Endothelial cell of umbilical vein (primary cell): ENCODE results near the gene DDX59. TPM values are rescaled to one million over a fixed set of nuclear protein-coding genes. Genes with fewer than 3 reads are reported as not detected.
A peak's percentile ranks its signal among the peaks of the same experiment; 100 is the strongest.

Experiments
- BruUV-seq: library from RNA; stranded (reverse); fragments of 400-500 nt; replicated peaks from 2 replicates; lab custom pipeline; 2021; lab: Mats Ljungman, UMichigan
- CTCF ChIA-PET: fragments of 300-600, 350-600 bp; sonication (Branson Sonifier 250); formaldehyde crosslinking; loops from one replicate; lab custom pipeline; 2021; ENCODE audit warnings: antibody characterized with exemption, inconsistent platforms; lab: Charles Lee
- POLR2A ChIA-PET: fragments of 300-600, 350-600 bp; sonication (Branson Sonifier 250); formaldehyde crosslinking; loops from one replicate; lab custom pipeline; 2021; ENCODE audit warnings: antibody characterized with exemption, inconsistent platforms; lab: Charles Lee
- DNase-seq: peaks from one replicate; pipeline ENCODE4 v3.0.0-alpha.2; 2011; ENCODE audit warnings: low read depth, low spot score
- FAIRE-seq: peaks from 2 replicates; lab custom pipeline; 2011; peaks lifted over from hg19 to GRCh38; lab: Jason Lieb, UNC
- H2AFZ ChIP-seq: 2 replicates; pipeline ENCODE4 v1.6.0; 2012; ENCODE audit warnings: low read depth, low read length, control low read depth, inconsistent platforms
- H3K27ac ChIP-seq: 2 replicates; pipeline ENCODE4 v1.5.1; 2011; ENCODE audit warnings: low read depth, mild to moderate bottlenecking, control low read depth, low read length, moderate library complexity; ENCODE audit not compliant: insufficient read depth
- H3K27me3 ChIP-seq, 2 experiments: 2 replicates each; pipeline versions ENCODE4 v1.6.0 to v1.6.1; 2011; ENCODE audit warnings: low read length in 2 of 2, mixed read lengths in 1 of 2; ENCODE audit not compliant: control insufficient read depth in 2 of 2, insufficient read depth in 2 of 2
- H3K36me3 ChIP-seq, 2 experiments: 2 replicates in 1 of 2; 3 replicates in 1 of 2; pipeline ENCODE4 v1.5.1; 2011; ENCODE audit warnings: low read length in 2 of 2, mild to moderate bottlenecking in 1 of 2, moderate library complexity in 1 of 2; ENCODE audit not compliant: control insufficient read depth in 2 of 2, insufficient read depth in 2 of 2; ENCODE audit errors: extremely low read depth in 1 of 2
- H3K4me1 ChIP-seq: 3 replicates; pipeline ENCODE4 v1.5.1; 2011; ENCODE audit warnings: mild to moderate bottlenecking, low read length; ENCODE audit not compliant: control insufficient read depth, insufficient read depth; ENCODE audit errors: extremely low read depth
- H3K4me2 ChIP-seq: 2 replicates; pipeline ENCODE4 v1.6.1; 2011; ENCODE audit warnings: low read length, control low read depth, mixed read lengths; ENCODE audit not compliant: insufficient read depth
- H3K4me3 ChIP-seq, 3 experiments: fragments of 200-600 bp in 1 of 3; sonication (generic), shearing (Covaris generic) in 1 of 3; replicated peaks in 1 of 3; 2 replicates each; pipeline ENCODE4 v1.5.1; 2011 to 2016; ENCODE audit warnings: control low read depth in 3 of 3, low read length in 3 of 3, mild to moderate bottlenecking in 2 of 3, inconsistent platforms in 1 of 3, low read depth in 1 of 3, moderate library complexity in 1 of 3; ENCODE audit not compliant: insufficient read depth in 1 of 3
- H3K79me2 ChIP-seq: 2 replicates; pipeline ENCODE4 v1.6.0; 2012; ENCODE audit warnings: low read length, inconsistent platforms; ENCODE audit not compliant: control insufficient read depth, insufficient read depth
- H3K9ac ChIP-seq: replicated peaks from 2 replicates; pipeline ENCODE3; 2011; ENCODE audit warnings: low read length, control low read depth; ENCODE audit not compliant: insufficient read depth; ENCODE audit errors: extremely low read depth
- H3K9me1 ChIP-seq: replicated peaks from 3 replicates; pipeline ENCODE4 v1.6.0; 2011; ENCODE audit warnings: mild to moderate bottlenecking, low read length; ENCODE audit not compliant: control insufficient read depth, insufficient read depth; ENCODE audit errors: extremely low read depth
- H3K9me3 ChIP-seq: replicated peaks from 2 replicates; pipeline ENCODE4 v1.5.1; 2012; ENCODE audit warnings: low read length, inconsistent platforms; ENCODE audit not compliant: control insufficient read depth, insufficient read depth
- H4K20me1 ChIP-seq: replicated peaks from 2 replicates; pipeline ENCODE3; 2011; ENCODE audit warnings: mild to moderate bottlenecking, low read length; ENCODE audit not compliant: control insufficient read depth, insufficient read depth; ENCODE audit errors: extremely low read depth
- CTCF ChIP-seq, 2 donors: IDR thresholded peaks; 1 replicate in 1 of 2; 2 replicates in 1 of 2; pipeline ENCODE4 v1.5.1; 2011; ENCODE audit warnings: low read length in 2 of 2, mild to moderate bottlenecking in 2 of 2, moderate library complexity in 2 of 2, control low read depth in 1 of 2, inconsistent platforms in 1 of 2, low read depth in 1 of 2; ENCODE audit not compliant: insufficient read depth in 1 of 2; ENCODE audit errors: extremely low read depth in 1 of 2
- EZH2 ChIP-seq: IDR thresholded peaks from 2 replicates; pipeline ENCODE4 v1.6.1; 2012; ENCODE audit warnings: borderline replicate concordance, low read depth, mild to moderate bottlenecking, moderate library complexity, low read length, inconsistent platforms; ENCODE audit not compliant: severe bottlenecking
- FOS ChIP-seq: IDR thresholded peaks from 2 replicates; pipeline ENCODE4 v1.6.1; 2011; ENCODE audit warnings: mild to moderate bottlenecking, low read length, moderate library complexity, borderline replicate concordance; ENCODE audit not compliant: insufficient read depth
- JUN ChIP-seq: IDR thresholded peaks from 2 replicates; pipeline ENCODE4 v1.6.1; 2011; ENCODE audit warnings: borderline replicate concordance, low read depth; ENCODE audit not compliant: insufficient read length, insufficient read depth
- MAX ChIP-seq: IDR thresholded peaks from 2 replicates; pipeline ENCODE4 v1.6.1; 2011; ENCODE audit not compliant: insufficient read depth, insufficient read length
- MYC ChIP-seq: IDR thresholded peaks from one replicate; pipeline ENCODE4 v1.6.1; 2011; ENCODE audit warnings: mild to moderate bottlenecking, low read depth, low read length
- POLR2A ChIP-seq: IDR thresholded peaks from 2 replicates; pipeline ENCODE4 v1.6.1; 2012; ENCODE audit warnings: low read depth, mild to moderate bottlenecking, control low read depth, low read length
- POLR2AphosphoS5 ChIP-seq: IDR thresholded peaks from 2 replicates; pipeline ENCODE4 v1.6.1; 2012; ENCODE audit warnings: low read depth, mild to moderate bottlenecking, control low read depth, low read length, moderate library complexity; ENCODE audit not compliant: insufficient read depth
- dilution Hi-C: fragments of 300-500 bp; cut with MboI; formaldehyde crosslinking; loops from one replicate; pipeline ENCODE4 v1.15.0; 2019; ENCODE audit warnings: low sequenced_read_pairs; ENCODE audit not compliant: extremely low pct_ligation_motif_present
- intact Hi-C: fragments of 100-400 bp; cut with micrococcal nuclease; formaldehyde crosslinking; loops from one replicate; pipeline ENCODE4 v1.10.0; 2022
- polyA plus RNA-seq, 4 experiments: library from polyadenylated mRNA; depleted of rRNA in 3 of 4; stranded (reverse) in 3 of 4; unstranded in 1 of 4; fragments of >200 nt; gene quantifications; 2 replicates each; pipeline versions ENCODE4 v1.2.1 to v1.2.3, GENCODE V29; 2011 to 2012; ENCODE audit warnings: missing spikeins in 1 of 4
- total RNA-seq: library from RNA; stranded (reverse); gene quantifications from 2 replicates; pipeline ENCODE4 v1.2.3, GENCODE V29; 2021

DDX59 gene
- total and polyA plus RNA-seq, 2 donors (not counting 3 experiments of a cell fraction or from before 2014, with no cell fraction given), result 8.1 to 17.7 TPM

- no peak for FAIRE-seq
- Histone ChIP-seq H4K20me1 (no peaks in the 10 kb centered on the region), H3K9me1 (no peaks in the 10 kb centered on the region), H3K4me2 (no peak overlapping the region), H3K36me3 (no peaks in the 10 kb centered on the region), H3K9ac (no peak overlapping the region), H3K27me3 (no peaks in the 10 kb centered on the region), H2AFZ (peak overlapping the region; percentile 13), H3K27ac (no peak overlapping the region), H3K4me1 (peaks cover 14% of the 10 kb centered on the region), H3K79me2 (no peaks in the 10 kb centered on the region), H3K9me3 (no peaks in the 10 kb centered on the region), H3K4me3 (no peak overlapping the region)
- BruUV-seq, result no TSS peak
- DNase-seq, result no peak
- intact Hi-C loops (no loop called here), dilution Hi-C loops (no loop called here)
- POLR2A ChIA-PET, result no interaction called here
- CTCF ChIA-PET, result interaction anchor here (1.1 kb wide), 1 partner anchor 16 kb away, joined by 3 read pairs; no protein-coding TSS in a partner anchor
- TF ChIP-seq POLR2A, result no peak
- TF ChIP-seq POLR2AphosphoS5, result no peak
- TF ChIP-seq JUN, result no peak
- no peak for TF ChIP-seq MYC
- TF ChIP-seq MAX, result no peak
- TF ChIP-seq EZH2, result no peak
Observed at GRCh38 chr1:200638073-200638472, 31.6 kb downstream of the DDX59 start.

GRCh38 chr1:200636681-200637080 is 33.0 kb downstream of the DDX59 start:
- Histone ChIP-seq H3K79me2 (no peaks in the 10 kb centered on the region), H3K4me2 (no peak overlapping the region), H2AFZ (no peak overlapping the region), H3K4me1 (peaks cover 14% of the 10 kb centered on the region), H3K27me3 (no peaks in the 10 kb centered on the region), H3K9me1 (no peaks in the 10 kb centered on the region), H4K20me1 (no peaks in the 10 kb centered on the region), H3K9ac (no peak overlapping the region), H3K36me3 (no peaks in the 10 kb centered on the region), H3K27ac (no peak overlapping the region), H3K4me3 (no peak overlapping the region), H3K9me3 (no peaks in the 10 kb centered on the region)
- dilution Hi-C loops, result no loop called here
- TF ChIP-seq FOS, result no peak
- no peak for TF ChIP-seq JUN
- TF ChIP-seq CTCF (IDR thresholded peaks at IDR 0.05; ENCODE audit: extremely low read depth in 1 of 2, insufficient read depth in 1 of 2, low read depth in 1 of 2, low read length in 2 of 2), result no peak
- TF ChIP-seq POLR2A, result no peak
- intact Hi-C loops, result no loop called here
- DNase-seq (no peak), FAIRE-seq (no peak)
- no TSS peak for BruUV-seq
- CTCF ChIA-PET, result interaction anchor here (1.1 to 2.5 kb wide), 2 partner anchors 14 to 33 kb away, joined by 5 to 13 read pairs; partner anchors contain the start of gene DDX59
- POLR2A ChIA-PET, result no interaction called here
